GM21619 (cell line): ENCODE results near the gene PASK.

Source experiments
- ATAC-seq: cut with Tn5 transposase; IDR thresholded peaks from one replicate; pipeline ENCODE4 v1.9.1; 2021; ENCODE audit not compliant: unreplicated experiment

The PASK gene

DNA sequence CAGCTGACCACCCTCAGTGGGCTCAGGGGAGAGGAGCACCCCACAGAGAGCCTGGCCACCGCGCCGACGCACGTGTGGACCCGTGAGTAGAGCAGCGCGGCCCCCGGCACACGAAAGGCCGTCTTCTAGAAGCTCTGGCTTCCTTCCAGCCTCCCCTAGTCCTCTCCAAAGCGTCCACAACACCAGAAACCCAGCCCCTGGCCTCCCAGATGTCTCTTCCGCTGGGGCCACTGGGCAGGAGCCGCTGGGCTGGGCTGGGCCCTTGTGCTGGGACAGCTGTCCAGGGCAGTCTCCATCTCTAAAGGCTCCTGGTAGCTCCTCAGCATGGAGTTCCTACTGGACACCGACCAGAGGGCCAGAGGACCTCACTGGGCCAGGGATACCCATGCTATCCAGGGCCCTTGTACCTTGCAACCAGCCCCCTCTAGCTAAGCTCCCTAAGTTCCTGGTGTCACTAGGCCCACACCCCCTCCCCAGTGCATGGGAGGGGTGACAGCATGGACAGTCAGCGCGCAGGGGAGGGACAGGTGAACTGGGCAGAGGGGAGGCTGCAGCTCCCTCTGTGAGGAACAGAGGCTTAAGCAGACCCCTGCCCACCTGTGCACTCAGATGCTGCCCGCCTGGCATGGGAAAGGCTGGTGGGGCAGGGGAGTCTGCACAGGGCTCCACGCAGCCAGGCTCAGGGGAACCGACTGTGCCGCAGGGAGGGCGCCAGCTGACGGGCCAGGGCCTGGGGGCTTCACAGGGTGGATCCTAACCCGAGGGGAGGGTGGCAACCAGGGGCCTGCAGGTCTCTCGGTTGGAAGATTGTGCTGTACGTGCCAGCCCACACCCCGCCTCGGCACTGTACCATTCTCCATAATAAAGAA is 80.1 kb downstream of the PASK start:
- ATAC-seq, result no peak

DNA sequence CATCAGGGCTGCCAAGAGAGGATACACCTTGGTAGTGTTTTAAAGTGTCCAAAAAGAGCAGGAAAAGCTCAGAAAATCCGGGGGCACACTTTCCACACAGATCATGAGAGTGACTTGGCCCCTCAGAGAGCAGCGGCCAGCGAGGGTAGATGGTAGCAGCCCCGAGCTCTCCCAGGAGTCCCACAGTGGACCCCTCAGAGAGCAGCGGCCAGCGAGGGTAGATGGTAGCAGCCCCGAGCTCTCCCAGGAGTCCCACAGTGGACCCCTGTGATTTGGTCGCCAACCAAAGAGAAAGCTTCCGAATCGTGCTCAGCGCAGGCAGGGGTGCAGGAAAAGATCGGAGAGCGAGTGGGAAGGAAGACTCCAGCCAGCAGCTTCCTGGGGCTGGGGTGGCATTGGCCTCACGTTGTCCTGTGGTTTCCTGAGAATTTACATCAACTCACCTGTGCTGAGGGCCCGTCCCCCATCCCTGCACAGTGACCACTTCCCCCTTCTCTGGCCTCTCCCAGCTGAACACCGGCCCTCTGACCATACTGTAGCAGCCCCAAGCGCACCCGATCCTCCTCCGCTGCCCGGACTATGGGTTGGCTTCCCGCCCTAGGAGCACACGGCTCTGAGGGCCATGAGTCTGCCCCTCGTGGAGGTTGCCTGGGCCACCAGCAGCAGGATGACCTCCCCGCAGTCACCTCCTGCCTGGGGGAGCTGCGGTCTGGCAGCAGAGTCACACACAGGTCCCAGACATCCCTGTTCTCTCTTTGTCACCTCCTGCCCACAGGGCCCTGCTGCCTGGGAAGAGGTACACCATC is 80.9 kb downstream of the PASK start:
- no peak for ATAC-seq

DNA sequence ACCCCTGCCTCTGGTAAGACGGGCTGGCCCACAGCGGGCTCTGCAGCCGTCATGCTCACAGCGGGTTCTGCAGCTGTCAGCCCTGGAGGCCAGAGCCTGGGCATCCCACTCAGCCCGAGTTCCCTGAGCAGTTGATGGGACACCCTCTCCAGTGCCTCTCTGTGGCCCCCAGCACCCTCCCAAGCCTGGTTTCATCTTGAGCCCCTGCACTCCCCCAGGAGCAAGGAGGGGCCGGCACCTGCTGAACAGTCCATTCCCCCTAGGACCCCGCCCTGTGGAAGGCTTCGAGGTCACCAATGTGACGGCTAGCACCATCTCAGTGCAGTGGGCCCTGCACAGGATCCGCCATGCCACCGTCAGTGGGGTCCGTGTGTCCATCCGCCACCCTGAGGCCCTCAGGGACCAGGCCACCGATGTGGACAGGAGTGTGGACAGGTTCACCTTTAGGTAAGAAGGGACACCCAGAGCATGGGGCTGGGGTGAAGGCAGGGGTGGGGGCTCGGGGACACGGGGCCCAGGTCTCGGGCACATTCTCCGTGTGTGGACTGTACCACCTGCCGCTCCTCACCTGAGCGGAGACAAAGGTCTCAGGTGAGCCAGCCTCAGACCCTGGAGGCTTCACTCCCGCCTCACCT is 81.7 kb downstream of the PASK start:
- ATAC-seq, result no peak

DNA sequence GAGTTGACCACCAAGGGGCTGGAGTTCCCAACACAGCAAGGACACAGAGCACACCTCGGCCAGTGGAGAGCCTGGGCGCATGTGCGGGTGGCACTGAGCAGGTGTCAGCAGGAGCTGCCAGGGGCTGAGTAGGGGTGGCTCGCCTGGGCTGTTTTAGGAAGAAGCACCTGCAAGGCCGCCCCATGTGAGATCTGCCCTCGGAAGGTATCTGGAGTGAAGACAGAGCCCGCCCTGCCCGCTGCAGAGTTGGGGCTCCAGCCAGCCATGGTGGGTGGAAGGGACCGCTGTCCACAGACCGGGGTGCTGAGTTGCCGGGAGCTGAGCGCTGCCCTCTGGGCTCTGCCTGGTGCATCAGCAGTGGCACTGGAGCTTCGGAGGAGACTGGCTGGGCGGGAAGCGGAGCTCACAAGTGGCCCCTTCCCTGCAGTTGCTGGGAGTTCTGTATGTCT is 82.4 kb downstream of the PASK start:
- no peak for ATAC-seq

DNA sequence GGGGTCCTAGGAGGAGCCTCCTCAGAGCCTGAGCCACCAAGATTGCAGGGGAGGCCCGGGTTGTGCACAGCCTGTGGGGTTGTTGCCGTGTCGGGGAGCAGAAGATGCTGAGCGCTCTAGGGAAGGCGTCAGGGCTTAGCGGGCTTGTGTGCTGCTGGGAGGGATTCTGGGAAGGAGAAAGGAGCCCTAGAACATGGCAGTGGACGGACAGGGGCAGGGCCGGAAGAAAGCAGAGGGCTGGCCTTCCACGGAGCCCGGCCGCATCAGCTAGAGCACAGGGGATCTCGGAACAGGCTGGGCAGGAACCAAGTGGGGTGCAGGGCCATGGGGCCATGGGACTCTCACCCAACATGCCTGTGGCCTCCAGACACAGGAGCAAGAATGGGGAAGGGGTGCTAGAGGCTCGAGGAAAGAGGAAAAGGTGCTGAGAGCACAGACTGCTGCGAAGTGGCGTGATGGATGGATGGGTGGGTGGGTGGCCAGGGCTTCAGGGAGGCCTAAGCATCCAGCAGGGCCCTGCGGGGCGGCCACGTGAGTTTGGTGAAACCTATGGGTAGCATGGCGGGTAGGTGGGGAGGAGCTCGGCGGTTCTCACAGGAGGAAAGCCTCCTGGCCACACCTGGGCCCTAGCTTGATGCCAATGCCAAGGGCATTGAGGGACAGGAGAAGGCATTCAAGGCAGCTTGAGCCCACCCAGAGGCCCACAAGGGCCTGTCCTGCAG is 82.9 kb downstream of the PASK start:
- no peak for ATAC-seq

DNA sequence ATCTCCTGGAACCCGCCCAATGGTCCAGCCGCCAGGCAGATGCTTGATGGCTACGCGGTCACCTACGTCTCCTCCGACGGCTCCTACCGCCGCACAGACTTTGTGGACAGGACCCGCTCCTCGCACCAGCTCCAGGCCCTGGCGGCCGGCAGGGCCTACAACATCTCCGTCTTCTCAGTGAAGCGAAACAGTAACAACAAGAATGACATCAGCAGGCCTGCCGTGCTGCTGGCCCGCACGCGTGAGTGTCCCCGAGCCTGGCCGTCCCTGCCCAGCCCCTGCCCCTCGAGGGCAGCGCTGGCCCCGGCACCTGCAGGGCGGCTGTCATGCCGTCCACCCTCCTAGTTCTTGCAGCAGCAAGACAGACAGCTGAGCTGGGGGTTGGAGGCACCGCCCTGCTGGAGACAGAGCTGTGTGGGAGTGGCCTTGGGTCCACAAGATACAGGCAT is 83.9 kb downstream of the PASK start:
- no peak for ATAC-seq

DNA sequence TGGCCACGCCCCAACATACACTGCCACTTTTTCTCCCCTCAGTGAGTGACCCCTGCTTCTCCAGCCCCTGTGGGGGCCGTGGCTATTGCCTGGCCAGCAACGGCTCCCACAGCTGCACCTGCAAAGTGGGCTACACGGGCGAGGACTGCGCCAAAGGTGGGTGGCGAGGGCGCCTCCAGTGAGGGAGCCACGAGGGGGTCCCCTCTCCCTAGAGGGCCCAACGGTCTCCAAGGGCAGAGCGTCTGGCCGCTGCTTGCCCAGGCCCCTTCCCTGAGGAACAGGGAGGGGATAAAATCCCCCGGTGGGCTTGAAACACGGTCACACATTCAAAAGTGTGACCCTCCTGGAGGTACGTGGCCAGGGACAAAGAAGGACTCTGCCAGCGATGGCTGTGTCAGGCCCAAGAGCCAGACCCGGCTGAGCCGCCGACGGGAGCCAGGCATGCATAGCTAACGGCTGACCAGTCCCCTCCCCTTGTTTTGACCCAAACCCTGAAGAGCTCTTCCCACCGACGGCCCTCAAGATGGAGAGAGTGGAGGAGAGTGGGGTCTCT is 84.4 kb downstream of the PASK start:
- no peak for ATAC-seq

DNA sequence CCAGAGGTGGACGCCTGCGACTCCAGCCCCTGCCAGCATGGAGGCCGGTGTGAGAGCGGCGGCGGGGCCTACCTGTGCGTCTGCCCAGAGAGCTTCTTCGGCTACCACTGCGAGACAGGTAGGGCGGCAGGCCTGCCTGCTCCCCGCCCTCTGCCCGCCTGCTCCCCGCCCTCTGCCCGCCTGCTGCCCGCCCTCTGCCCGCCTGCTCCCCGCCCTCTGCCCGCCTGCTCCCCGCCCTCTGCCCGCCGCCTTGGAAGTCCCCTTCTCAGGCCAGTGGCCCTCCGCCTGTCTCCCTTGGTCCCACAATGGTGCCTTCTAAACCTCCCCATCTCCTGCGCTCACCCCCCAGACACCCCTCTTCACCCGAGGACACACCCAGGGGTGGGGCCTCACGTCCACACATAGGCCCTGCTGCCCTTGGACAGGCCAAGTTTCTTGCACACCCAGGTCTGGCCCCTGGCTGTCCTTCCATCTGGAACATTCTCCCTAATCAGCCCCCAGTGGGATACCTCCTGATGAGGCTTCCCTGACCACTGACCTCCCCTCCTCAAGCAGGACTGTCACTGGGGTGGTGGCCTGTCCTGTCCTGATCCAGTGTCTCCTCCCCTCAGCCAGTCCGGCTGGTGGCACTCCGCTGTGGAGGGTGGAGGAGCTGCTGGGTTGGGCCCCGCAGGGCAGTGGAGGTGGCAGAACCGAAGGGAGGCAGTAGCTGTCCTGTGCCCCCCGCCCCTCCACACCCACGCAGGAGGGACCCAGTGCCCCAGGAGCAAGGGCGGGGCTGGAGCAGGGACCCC is 85.1 kb downstream of the PASK start:
- no peak for ATAC-seq

DNA sequence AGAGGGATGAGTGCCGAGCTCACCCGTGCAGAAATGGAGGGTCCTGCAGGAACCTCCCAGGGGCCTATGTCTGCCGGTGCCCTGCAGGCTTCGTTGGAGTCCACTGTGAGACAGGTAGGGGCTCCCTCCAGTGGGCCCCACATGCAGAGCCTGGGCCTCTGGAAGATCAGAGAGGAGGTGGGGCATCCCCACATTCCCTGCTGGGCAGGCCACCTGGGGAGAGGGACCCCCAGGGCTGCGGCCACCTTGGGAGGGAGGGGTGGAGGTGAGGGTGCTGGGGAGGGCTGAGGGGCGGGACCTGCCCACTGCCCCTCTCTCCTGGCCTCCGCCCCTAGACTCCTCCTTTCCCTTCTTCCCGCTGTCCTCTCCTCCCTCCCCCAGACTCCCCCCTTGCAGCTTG is 85.7 kb downstream of the PASK start:
- ATAC-seq, result no peak

DNA sequence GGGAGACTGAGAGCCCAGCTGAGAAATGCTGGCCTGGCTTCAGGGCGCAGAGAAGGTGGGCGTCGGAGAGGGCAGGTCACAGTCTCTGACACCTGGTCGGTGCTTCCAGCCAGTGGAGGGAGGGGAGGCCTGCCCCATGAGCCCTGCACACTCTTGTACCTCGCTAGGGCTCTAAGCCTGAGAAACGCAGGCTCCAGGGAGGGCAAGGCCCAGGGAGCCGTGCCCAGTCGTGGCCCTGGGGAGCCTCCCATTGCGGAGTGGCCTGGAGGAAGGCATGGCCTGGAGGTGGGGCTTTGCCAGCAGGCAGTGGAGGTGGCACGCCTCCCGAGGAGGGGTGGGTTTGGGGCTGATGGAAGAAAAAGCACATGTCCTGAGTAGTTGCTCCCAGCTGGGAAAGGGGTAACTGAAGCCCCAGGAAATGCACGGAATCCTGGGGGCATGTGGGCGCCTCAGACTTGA is 86.2 kb downstream of the PASK start:
- no peak for ATAC-seq

DNA sequence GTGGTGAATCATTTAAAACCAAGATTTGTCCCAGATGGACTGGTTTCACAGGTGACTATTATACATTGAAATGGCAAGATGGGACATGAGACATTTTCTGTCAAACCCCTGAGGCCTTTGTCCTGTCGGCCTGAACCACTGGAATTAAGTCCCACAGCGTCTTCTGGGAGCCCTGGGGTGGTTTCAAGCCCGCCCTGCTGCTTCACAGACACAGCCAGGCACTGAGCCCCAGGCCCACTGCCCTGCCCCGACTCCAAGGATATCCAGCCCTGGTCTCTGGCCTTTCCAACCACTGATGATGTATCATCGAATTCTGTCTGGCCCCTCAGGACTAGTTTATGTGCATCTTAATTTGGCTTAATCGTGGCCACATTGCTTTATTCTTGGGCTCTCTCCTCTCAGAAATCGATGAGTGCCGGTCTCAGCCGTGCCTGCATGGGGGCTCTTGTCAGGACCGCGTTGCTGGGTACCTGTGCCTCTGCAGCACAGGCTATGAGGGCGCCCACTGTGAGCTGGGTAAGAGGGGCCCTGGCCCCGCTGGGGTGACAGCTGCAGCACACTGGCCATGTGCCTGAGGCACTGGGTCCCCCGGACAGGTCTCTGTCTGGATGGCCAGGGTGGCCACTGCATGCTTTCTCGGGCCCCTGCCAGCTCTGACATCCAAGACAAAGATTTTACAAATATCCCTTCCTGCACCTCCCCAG is 86.7 kb downstream of the PASK start:
- no peak for ATAC-seq

DNA sequence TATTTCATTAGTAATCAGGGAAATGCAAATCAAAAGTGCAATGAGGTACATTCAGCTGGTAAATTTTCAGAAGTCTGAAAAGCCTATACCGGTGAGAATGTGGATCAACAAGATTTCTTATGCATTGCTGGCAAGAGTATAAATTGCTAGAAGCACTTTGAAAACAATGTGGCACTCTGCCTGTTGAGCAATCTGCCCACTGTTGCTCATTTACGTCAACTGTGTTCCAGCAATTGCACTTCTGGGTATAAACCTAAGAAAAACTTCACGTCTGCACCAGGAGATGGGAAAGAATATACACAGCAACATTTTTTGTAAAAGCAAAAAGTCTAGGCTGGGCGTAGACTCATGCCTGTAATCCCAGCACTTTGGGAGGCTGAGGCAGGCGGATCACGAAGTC is 88.0 kb downstream of the PASK start:
- no peak for ATAC-seq
